GOT3 (cell line): ENCODE data around the gene YWHAH.
"Not testable (repeated sequence)": the region's sequence is repeated elsewhere in the genome, so short reads cannot be mapped to it uniquely, and the experiment has no call there.

Experiments
- DNase-seq: peaks from one replicate; lab custom pipeline; 2025; ENCODE audit warnings: mixed read lengths; lab: John Stamatoyannopoulos, UW

The YWHAH gene

DNA sequence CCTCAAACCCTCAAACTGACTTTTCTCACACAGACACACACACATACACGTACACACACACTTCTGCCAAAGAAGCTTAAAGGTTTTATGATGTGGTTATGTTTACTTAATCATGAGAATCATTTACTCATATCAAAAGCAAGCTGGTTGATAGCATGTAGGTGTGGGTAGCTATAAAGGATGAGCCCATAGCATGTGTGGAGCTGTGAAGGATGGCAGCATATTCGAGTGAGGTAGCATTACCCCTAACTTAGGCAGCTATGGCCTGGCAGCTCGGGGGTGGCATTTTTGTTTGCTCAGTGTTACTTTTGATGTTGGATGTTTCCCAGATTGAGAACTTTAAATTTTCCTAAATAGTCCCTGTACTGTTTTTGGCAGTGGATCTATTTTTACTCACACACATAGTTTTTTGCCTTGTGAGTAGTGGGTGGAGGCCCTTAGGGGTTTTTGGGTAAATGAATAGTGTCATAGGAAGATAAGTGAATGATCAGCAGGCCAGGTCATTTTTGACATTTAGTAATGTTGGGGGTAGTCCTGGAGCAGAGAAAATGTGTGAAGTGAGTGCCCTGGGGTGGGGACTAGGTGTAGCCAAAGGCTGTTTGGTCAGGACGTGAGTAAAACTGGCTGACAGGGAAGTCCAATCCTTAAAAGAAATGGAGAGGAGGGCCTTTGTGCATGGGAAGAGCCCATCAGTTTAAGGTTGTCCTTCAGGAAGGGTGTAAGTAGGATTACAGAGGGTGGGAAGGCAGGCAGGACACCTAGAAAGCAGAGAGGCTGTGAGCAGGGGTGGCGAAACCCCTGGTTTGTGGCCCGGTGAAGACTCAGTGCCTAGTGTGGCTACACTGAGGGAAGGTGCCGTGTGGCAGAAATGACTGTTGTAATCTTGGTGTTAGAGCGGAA is 7.1 kb downstream of the YWHAH start:
- DNase-seq: no peak

DNA sequence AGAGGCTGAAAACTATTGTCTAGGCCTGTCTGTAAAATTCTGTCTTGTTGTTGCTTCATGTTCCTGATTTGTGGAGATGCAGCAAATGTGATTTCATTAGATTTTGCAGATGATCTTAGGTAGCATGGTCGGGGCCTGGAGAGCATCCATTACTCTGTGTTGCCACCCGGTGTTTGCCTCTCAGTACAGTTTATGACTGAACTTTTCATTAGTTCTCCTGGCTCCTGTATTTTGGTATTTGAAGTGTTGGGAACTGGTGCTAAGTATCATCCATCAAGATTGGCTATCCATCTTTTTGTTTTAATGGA is 7.7 kb downstream of the YWHAH start:
- no peak for DNase-seq

DNA sequence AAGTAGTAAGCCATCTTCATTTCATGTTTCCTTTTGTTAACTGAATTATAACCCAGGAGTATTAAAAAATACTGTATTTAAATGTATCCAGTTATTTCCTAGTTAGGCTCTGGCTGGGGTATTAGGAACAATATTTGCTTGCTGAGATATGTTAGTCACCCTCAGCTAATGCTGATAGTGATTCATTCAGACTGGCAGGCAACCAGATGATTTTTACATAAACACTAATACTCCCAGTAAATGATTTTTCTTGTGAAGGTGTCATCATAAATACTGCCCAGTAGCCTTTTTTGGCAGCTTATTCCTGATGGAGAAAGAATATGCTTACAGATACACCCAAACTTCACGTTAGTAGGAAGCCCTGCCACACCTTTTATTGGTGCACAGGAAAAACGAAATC is 8.1 kb downstream of the YWHAH start:
- no peak for DNase-seq

DNA sequence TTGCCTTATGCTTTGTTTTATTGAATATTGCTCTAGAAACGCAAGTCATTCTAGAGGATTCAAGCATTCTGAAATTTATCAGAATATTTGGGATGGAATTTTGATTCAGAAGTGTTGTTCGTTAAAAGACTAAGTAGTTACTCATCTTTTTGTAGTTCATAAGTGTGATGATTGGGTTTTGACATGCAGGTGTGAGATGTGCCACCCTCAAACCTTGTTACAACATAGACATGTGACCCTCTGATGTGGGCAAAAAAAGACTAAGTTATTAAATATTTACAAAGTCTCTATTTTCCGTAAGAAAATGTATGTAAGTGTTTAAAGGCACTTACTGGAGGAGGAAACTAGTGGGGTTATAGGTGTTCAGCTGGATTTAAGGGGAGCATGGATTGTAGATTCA is 8.9 kb downstream of the YWHAH start:
- no peak for DNase-seq

GRCh38 chr22:31954535-31955523 is 10.5 kb downstream of the YWHAH start:
- no peak for DNase-seq

GRCh38 chr22:31956360-31956759 is 12.0 kb downstream of the YWHAH start:
- DNase-seq: no peak

DNA sequence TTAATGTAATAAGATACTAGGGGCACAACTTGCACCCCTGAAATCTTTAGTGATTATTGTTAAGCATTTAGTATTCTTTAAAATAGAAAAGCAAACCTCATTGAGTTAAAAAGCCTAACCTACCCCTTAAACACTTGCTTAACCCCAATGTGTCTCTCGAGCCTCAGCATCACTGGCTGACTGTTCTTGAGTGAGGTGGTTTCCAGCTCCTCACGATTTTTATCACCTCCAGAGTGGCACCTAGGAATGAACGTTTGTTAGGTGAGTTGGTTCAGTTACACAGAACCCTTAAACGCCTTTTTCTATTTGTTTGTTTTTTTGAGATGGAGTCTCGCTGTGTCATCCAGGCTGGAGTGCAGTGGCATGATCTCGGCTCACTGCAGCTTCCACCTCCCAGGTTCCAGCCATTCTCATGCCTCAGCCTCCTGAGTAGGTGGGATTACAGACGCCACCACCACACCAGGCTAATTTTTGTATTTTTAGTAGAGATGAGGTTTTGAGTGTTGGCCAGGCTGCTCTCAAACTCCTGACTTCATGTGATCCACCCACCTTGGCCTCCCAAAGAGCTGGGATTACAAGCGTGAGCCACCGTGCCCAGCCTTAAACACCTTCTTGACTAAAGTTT is 13.7 kb downstream of the YWHAH start:
- DNase-seq: no peak

- DNase-seq: no peak
Measured at GRCh38 chr22:31958625-31959239, 14.4 kb downstream of the YWHAH start.

GRCh38 chr22:31960767-31961166 is 16.4 kb downstream of the YWHAH start:
- no peak for DNase-seq

DNA sequence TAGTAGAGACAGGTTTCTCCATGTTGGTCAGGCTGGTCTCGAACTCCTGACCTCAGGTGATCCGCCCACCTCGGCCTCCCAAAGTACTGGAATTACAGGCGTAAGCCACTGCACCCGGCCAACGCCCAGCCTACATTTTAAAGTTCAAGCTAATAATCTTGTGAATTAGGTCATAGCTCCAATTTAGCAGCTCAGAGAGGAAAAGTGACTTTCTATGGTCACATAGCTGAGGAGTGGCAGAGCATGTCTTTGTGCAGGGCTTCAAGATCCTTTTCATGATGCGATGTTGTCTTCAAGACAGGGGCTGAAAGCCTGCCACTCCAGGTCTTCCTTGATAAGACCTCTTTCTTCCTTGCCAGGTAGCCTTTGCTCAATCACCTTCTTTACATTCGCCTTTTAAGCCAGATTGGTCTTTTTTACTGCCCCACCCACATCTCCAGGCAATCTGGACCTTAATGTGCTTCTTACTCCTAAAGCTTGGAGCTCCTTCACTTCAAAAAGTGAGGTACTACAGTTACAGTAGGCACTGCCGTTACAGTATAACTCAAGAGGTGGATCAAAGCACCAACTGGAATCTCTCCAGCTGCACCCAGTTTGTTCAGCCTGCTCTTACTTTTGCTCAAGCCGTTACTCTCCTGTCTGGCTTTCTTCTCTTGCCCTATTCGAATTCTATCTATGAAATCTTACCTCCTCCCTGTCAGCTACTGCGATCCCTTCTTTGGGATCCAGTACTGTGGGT is 18.2 kb downstream of the YWHAH start:
- DNase-seq: no peak

DNA sequence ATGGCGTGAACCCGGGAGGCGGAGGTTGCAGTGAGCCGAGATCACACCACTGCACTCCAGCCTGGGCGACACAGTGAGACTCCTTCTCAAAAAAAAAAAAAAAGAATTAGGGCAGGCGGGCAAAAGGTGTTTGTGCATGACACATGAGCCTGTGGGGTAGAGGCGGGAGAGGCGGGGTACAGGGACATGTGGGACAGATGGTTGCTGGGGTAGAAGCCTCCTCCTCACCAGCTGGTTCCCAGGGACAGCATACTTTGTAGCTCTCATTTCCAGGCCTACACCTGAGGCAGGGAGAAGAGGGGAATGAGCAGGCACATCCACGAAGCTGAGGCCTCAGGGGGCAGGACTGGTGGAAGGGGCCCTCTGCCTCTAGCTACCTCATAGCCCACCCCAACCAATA is 23.7 kb downstream of the YWHAH start:
- DNase-seq: no peak

- no peak for DNase-seq
Measured at GRCh38 chr22:31969789-31970489, 25.6 kb downstream of the YWHAH start.

- DNase-seq: peak; percentile 44
Measured at GRCh38 chr22:31970490-31971444, 26.4 kb downstream of the YWHAH start.

- DNase-seq: no peak
Measured at GRCh38 chr22:31972180-31972579, 27.8 kb downstream of the YWHAH start.

DNA sequence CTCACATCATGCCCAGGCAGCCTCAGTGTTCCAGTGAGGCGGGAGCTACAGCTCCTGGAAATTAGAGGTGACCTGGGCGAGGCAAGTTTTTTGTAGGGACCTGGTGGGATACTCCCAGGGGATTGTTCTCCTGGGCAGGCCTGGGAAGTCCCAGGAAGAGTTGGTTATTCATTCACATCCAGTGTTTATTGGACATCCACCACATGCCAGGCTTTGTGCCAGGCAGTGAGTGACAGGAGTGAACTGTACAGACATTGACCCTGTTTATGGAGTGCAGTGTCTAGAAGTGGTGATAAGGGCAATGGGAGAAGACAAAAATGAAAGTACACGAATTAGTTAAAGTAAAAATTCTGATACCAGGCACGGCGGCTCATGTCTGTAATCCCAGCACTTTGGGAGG is 29.4 kb downstream of the YWHAH start:
- DNase-seq: no peak

DNA sequence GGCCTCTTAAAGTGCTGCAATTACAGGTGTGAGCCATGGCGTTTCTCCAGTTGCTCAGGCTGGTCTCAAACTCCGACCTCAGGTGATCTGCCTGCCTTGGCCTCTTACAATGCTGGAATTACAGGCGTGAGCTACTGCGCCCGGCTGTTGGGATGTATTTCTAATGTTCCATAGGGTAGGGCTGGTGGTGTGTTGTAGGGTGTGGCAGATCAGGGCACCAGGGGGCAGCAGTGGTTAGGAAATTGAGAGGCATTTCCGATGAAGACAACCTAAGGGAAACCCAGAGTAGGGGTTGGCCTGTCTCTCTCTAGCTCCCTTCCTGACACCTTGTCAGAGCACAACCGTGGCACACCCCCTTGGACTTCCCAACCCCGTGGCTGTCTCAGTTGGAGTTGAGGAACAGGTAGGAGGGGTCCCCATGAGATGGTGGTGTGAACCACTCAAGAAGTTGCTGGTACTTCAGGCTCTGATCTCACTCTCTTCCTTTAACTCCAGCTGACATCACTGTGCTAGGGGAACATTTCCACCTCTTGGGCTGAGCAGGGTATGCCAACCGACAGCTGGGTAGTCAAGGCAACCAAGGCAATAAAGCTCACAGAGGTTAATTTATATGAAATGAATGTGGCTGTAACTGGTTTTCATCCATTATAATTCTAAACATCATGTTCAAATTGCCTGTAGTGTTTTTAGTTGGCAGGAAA is 33.0 kb downstream of the YWHAH start:
- DNase-seq: no peak

- DNase-seq: no peak
Measured at GRCh38 chr22:31977939-31978338, 33.6 kb downstream of the YWHAH start.

GRCh38 chr22:31980628-31981027 is 36.3 kb downstream of the YWHAH start:
- DNase-seq: no peak

DNA sequence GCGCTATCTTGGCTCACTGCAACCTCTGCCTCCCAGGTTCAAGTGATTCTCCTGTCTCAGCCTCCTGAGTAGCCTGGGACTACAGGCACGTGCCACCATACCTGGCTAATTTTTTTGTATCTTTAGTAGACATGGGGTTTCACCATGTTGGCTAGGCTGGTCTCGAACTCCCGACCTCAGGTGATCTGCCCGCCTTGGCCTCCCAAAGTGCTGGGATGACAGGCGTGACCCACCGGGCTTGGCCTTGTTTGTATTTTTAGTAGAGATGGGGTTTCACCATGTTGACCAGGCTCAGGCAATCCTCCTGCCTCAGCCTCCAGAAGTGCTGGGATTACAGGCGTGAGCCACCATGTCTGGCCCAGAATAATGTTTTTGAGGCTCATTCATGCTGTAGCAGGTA is 37.6 kb downstream of the YWHAH start:
- not testable (repeated sequence) for DNase-seq
